Choroid plexus epithelial cell (primary cell): ENCODE measurements around the gene SF3A1.

Experiments used
- DNase-seq: peaks from one replicate; pipeline ENCODE4 v3.0.0-alpha.2; 2010; ENCODE audit warnings: low read depth
- H3K4me3 ChIP-seq: 2 replicates; pipeline ENCODE4 v1.5.1; 2011; ENCODE audit warnings: low read depth, mild to moderate bottlenecking, control low read depth, low read length, moderate library complexity
- TF ChIP-seq, protein P1 (sequence below): conservative IDR thresholded peaks from 2 replicates; pipeline ENCODE4 v1.5.1; 2011; ENCODE audit warnings: low read depth, mild to moderate bottlenecking, control low read depth, inconsistent platforms, low read length, moderate library complexity

Gene SF3A1

DNA sequence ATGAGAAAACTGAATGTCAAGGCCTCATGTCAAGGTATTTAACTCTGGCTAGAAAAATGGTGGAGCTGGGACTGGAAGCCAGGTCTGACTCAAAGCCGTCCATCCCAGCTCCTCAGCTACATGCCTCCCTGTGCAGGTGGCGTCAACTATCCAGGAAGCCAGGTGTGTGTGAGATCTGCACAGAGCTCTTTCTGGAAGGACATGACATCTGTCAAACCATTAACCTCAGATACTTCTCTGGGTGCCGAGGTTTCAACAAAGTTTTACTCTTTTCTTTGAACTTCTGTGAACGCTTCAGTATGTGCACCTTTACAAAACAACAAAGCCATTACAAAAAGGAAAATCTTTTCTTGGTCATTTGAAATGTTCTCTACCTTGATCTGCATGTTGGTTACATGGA, 60.4 kb downstream of the SF3A1 start:
- no peak for DNase-seq
- TF ChIP-seq, protein P1, sequence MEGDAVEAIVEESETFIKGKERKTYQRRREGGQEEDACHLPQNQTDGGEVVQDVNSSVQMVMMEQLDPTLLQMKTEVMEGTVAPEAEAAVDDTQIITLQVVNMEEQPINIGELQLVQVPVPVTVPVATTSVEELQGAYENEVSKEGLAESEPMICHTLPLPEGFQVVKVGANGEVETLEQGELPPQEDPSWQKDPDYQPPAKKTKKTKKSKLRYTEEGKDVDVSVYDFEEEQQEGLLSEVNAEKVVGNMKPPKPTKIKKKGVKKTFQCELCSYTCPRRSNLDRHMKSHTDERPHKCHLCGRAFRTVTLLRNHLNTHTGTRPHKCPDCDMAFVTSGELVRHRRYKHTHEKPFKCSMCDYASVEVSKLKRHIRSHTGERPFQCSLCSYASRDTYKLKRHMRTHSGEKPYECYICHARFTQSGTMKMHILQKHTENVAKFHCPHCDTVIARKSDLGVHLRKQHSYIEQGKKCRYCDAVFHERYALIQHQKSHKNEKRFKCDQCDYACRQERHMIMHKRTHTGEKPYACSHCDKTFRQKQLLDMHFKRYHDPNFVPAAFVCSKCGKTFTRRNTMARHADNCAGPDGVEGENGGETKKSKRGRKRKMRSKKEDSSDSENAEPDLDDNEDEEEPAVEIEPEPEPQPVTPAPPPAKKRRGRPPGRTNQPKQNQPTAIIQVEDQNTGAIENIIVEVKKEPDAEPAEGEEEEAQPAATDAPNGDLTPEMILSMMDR, result no peak
- no peak overlapping the region for H3K4me3 ChIP-seq

DNA sequence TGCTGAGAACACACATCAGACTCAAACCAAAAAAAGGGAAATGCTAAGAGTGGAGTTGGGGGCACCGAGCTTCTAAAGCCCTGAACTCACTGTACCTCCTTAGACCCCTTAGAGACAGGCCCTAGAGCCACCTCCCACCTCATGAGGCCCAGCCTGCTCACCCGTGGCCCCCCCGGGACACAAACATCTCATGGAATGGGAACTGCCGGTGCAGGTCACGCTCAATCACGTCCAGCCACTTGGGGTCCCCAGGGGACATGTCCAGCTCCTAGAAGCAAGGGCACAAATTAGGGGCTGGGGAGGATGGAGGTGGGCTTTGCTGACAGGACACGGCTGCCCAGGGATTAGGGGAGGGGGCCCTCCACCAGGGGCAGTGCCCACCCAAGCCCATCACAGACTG, 61.1 kb downstream of the SF3A1 start:
- TF ChIP-seq, protein P1, result no peak
- H3K4me3 ChIP-seq, result no peak overlapping the region
- no peak for DNase-seq

DNA sequence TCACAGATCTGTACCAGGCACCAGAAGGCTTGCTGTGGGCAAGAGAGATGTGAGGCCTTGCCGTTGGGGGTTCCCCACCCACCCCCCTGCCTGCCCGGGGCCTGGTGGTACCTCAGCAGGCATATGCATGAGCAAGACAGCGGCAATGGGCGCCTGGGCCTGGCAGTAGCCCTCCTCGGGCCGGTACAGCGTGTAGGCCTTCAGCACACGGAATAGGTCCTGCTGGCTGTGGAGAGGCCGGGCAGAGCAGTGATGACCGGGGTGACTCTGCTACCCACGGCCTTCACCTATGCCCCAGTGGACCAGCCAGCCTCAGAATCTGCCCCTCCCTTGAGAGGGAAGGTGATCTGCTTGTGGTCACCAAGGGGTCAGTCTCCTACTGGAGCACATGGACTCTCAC, 61.9 kb downstream of the SF3A1 start:
- no peak overlapping the region for H3K4me3 ChIP-seq
- no peak for DNase-seq
- TF ChIP-seq, protein P1, result no peak

DNA sequence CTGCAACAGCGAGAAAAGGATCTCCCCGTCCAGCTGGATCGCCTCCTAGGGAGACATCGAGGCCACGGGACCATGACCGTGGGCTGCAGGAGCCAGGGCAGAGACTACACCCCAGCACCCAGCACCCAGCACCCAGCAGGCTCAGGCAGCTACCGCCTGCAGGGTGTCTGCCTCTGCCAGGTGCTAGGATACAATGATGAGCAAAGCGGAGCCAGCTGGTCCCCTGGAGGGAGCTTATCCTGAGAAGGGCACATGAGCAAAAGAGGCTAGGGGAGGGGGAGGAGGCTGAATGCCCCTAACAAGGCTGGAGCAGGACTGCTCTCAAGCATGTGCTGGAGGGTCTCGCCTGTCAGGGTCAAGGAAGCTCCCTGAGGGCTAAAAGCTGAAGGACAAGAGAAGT, 62.6 kb downstream of the SF3A1 start:
- TF ChIP-seq, protein P1, result no peak
- no peak overlapping the region for H3K4me3 ChIP-seq
- DNase-seq, result no peak

DNA sequence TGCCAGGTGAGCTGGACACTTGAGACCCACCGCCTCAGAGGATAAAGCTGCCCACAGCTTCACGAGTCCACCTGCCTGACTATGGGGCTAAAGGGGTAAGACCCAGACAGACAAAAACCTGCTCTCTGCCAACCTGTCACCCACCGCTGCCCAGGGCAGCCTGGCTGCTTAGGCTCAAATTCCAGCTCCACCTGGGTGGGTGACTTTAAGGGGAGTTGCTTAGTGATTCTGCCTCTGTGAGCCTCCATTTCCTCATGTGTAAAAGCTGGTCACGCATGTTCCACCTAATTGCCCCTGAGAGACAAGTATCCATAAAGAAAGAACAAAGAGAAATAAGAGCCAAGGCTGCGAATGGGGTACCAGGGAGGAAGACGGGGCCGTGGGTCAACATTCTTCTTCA, 63.7 kb downstream of the SF3A1 start:
- TF ChIP-seq, protein P1, result no peak
- H3K4me3 ChIP-seq, result no peak overlapping the region
- DNase-seq, result no peak

DNA sequence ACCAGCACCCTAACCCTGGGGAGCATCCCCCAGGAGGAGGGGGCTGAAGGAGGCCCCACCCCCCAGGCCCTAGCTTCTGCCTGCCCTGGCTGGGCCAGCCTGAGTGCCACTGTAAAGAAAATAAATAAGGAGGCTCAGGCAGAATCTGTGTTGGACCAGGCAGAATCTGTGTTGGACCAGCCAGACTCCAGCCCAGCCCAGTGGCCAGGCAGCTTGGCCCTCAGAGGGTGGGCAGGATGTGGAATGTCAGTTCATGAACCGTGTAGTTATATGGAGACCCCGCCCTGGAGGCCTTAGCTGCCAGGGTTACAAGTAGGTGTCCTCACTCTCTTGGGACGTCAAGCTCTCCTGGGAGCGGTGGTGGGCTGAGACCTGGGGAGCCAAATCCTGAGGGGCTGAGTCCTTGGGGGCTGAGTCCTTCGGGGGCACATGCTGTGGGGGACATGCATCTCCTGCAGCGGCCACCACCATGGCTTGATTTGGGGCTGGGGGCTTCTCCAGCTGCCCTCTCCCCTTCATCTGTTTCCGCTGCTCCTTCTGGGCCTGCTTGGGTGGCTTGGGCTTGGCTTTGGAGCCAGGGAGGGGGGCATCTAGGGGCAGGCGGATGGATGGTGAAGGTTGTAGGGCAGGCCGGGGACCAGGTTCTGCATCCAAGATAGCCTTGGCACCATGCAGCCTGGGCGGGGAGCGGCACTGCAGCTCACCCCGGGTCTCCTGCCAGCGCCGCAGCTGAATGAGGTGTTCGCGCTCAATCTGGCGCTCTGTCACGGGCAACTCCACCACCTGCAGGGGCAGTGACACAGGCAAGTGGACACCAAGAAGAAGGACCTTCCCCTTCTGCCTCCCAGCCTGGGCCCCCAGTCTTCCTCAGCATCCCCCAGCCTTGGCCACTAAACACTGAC, 64.4 kb downstream of the SF3A1 start:
- DNase-seq, result no peak
- no peak overlapping the region for H3K4me3 ChIP-seq
- TF ChIP-seq, protein P1, result no peak
